HCT116 (cell line): ENCODE measurements around the gene CNPPD1.

Experiments
- FOSL1 ChIP-seq: IDR thresholded peaks from 2 replicates; pipeline ENCODE4 v1.6.1; 2012; ENCODE audit warnings: low read depth
- JUND ChIP-seq: IDR thresholded peaks from 2 replicates; pipeline ENCODE4 v1.6.1; 2012
- POLR2AphosphoS5 ChIP-seq: IDR thresholded peaks from 2 replicates; pipeline ENCODE4 v1.6.1; 2011; ENCODE audit warnings: mild to moderate bottlenecking, low read depth, low read length, moderate library complexity
- ZNF274 ChIP-seq: fragments of 200-500 bp; sonication (Bioruptor generic); IDR thresholded peaks from 2 replicates; pipeline ENCODE4 v1.6.1; 2014; ENCODE audit warnings: mild to moderate bottlenecking, low read depth, low read length, inconsistent platforms
- TF ChIP-seq, protein P1 (sequence below): IDR thresholded peaks from 2 replicates; pipeline ENCODE4 v1.6.1; 2012; ENCODE audit warnings: low read depth
- TF ChIP-seq, protein P2 (sequence below), 3 experiments: fragments of 200-600 bp in 1 of 3; sonication (generic) in 1 of 3; IDR thresholded peaks in 2 of 3; conservative IDR thresholded peaks in 1 of 3; 2 replicates each; pipeline ENCODE4 v1.5.1; 2012 to 2017; ENCODE audit warnings: low read depth in 2 of 3, low read length in 2 of 3, antibody characterized with exemption in 1 of 3, borderline replicate concordance in 1 of 3, control low read depth in 1 of 3, mild to moderate bottlenecking in 1 of 3, mixed read lengths in 1 of 3, mixed run types in 1 of 3, moderate library complexity in 1 of 3; ENCODE audit not compliant: insufficient read depth in 1 of 3
- TF ChIP-seq, protein P3 (sequence below): IDR thresholded peaks from 2 replicates; pipeline ENCODE4 v1.6.1; 2012

DNA sequence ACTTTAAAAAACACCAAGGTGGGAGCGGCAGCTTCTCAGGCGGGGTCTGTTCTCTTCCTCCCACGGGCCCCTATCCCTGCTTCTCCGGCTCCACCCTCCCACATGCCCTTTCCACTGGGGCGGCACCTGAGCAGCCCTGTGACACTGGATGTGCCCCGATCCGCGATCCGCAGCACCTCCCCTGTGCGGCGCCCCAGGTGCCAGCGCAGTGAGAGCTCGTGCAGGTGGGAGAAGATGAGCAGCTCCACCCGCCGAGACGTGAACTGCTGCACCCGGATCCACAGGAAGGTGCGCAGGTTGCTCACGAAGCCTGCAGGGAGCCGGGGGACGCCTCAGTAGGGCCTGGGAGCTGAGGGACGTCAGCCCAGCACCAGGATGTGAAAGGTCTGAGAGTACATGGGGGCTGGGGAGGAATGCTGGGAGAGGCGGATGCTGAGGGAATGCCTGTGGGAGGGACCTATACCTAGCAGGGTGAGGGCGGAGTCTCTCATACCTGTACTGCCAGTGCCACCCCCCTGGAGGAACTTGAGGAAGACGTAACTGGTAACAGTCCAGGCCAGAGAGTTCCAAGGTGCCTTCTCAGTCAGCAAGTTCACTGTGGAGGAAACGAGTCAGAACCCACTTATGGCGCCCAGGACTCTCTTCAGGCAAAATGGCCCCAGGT, 39.3 kb upstream of the CNPPD1 start:
- TF ChIP-seq, protein P1, sequence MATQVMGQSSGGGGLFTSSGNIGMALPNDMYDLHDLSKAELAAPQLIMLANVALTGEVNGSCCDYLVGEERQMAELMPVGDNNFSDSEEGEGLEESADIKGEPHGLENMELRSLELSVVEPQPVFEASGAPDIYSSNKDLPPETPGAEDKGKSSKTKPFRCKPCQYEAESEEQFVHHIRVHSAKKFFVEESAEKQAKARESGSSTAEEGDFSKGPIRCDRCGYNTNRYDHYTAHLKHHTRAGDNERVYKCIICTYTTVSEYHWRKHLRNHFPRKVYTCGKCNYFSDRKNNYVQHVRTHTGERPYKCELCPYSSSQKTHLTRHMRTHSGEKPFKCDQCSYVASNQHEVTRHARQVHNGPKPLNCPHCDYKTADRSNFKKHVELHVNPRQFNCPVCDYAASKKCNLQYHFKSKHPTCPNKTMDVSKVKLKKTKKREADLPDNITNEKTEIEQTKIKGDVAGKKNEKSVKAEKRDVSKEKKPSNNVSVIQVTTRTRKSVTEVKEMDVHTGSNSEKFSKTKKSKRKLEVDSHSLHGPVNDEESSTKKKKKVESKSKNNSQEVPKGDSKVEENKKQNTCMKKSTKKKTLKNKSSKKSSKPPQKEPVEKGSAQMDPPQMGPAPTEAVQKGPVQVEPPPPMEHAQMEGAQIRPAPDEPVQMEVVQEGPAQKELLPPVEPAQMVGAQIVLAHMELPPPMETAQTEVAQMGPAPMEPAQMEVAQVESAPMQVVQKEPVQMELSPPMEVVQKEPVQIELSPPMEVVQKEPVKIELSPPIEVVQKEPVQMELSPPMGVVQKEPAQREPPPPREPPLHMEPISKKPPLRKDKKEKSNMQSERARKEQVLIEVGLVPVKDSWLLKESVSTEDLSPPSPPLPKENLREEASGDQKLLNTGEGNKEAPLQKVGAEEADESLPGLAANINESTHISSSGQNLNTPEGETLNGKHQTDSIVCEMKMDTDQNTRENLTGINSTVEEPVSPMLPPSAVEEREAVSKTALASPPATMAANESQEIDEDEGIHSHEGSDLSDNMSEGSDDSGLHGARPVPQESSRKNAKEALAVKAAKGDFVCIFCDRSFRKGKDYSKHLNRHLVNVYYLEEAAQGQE = no peak
- TF ChIP-seq, protein P2, sequence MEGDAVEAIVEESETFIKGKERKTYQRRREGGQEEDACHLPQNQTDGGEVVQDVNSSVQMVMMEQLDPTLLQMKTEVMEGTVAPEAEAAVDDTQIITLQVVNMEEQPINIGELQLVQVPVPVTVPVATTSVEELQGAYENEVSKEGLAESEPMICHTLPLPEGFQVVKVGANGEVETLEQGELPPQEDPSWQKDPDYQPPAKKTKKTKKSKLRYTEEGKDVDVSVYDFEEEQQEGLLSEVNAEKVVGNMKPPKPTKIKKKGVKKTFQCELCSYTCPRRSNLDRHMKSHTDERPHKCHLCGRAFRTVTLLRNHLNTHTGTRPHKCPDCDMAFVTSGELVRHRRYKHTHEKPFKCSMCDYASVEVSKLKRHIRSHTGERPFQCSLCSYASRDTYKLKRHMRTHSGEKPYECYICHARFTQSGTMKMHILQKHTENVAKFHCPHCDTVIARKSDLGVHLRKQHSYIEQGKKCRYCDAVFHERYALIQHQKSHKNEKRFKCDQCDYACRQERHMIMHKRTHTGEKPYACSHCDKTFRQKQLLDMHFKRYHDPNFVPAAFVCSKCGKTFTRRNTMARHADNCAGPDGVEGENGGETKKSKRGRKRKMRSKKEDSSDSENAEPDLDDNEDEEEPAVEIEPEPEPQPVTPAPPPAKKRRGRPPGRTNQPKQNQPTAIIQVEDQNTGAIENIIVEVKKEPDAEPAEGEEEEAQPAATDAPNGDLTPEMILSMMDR (IDR thresholded peaks at IDR 0.05 in 2 of 3, conservative IDR thresholded peaks at IDR 0.05 in 1 of 3; ENCODE audit: borderline replicate concordance in 1 of 3, insufficient read depth in 1 of 3, low read depth in 2 of 3, low read length in 2 of 3) = no peak
- TF ChIP-seq FOSL1 (no peak), ZNF274 (no peak), JUND (no peak), POLR2AphosphoS5 (no peak)
- TF ChIP-seq, protein P3, sequence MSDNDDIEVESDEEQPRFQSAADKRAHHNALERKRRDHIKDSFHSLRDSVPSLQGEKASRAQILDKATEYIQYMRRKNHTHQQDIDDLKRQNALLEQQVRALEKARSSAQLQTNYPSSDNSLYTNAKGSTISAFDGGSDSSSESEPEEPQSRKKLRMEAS = no peak
